SU-DHL-6 (cell line): Measurements from ENCODE around the gene CDC42.

Experiments used
- CTCF ChIP-seq: fragments of 200-600 bp; sonication (generic); IDR thresholded peaks from one replicate; pipeline ENCODE4 v1.5.1; 2017; ENCODE audit warnings: antibody characterized with exemption, mild to moderate bottlenecking, low read length, moderate library complexity; ENCODE audit not compliant: insufficient read depth, poor library complexity, severe bottlenecking
- EZH2phosphoT487 ChIP-seq: fragments of 200-600 bp; sonication (generic), shearing (Covaris generic); conservative IDR thresholded peaks from 2 replicates; pipeline ENCODE4 v1.6.1; 2018; ENCODE audit warnings: mild to moderate bottlenecking, antibody characterized with exemption, low read length, moderate library complexity, mixed read lengths

DNA sequence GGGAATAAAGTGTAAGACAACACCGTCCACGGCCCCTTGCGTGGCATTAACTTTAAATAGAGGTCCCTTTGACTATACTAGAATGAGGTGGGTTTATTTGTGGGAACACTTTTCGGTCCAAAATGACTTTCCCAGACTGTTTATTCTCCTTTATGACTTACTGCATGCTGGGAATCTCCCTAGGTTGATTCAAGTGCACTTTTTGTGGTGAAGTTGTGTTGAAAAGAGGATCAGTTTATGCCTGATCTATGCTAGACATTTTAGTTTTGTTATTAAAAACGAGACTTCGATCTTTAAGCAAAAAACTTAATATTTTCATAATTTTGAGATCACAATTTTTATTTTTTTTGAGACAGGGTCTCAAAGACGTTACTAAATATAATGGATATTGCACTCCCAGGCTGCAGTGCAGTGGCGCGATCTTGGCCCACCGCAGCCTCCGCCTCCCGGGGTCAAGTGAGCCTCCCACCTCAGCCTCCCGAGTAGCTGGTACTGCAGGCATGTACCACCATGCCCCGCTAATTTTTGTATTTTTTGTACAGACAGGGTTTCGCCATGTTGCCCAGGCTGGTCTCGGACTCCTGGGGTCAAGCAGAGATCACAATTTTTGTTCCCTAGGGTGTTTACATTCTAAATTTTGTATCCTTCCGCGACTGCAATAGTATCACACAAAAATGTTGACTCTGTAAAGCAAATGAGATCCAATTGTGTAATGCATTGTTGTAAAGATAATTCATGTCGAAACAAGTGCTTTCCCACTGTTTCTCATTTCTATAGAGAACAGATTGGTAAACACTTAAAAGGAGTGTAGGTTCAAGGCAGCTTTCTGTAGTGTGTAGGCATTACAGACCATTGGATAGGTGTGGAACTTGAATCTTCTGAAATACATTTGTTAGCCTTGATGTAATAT is 1.6 kb downstream of the CDC42 start:
- TF ChIP-seq CTCF (no peak), EZH2phosphoT487 (no peak)
